ENCODE measurements around the gene OR7G2.
"Not testable (repeated sequence)": the region's sequence is repeated elsewhere in the genome, so short reads cannot be mapped to it uniquely, and the experiment has no call there.

OR7G2 gene

DNA sequence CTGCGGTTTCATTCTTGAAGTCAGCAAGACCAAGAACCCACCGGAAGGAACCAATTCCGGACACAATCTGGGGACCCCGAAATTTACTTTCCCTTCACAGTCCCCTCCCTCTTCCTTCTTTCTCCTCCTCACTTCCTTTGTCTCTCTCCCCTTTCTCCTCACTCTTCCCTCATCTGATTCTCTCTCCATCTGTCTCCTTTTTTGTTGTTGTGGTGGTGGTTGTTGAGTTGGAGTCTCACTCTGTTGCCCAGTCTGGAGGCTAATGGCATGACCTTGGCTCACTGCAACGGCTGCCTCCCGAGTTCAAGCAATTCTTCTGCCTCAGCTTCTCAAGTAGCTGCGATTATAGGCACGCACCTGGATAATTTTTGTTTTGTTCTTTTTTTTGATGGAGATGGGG, 53.1 kb downstream of the OR7G2 start:
- TF ChIP-seq POLR2AphosphoS5 (IDR thresholded peaks at IDR 0.05; ENCODE audit: low read depth), result no peak
- no peak for TF ChIP-seq GABPA (IDR thresholded peaks at IDR 0.05; ENCODE audit: low read depth)
- TF ChIP-seq, protein P1, sequence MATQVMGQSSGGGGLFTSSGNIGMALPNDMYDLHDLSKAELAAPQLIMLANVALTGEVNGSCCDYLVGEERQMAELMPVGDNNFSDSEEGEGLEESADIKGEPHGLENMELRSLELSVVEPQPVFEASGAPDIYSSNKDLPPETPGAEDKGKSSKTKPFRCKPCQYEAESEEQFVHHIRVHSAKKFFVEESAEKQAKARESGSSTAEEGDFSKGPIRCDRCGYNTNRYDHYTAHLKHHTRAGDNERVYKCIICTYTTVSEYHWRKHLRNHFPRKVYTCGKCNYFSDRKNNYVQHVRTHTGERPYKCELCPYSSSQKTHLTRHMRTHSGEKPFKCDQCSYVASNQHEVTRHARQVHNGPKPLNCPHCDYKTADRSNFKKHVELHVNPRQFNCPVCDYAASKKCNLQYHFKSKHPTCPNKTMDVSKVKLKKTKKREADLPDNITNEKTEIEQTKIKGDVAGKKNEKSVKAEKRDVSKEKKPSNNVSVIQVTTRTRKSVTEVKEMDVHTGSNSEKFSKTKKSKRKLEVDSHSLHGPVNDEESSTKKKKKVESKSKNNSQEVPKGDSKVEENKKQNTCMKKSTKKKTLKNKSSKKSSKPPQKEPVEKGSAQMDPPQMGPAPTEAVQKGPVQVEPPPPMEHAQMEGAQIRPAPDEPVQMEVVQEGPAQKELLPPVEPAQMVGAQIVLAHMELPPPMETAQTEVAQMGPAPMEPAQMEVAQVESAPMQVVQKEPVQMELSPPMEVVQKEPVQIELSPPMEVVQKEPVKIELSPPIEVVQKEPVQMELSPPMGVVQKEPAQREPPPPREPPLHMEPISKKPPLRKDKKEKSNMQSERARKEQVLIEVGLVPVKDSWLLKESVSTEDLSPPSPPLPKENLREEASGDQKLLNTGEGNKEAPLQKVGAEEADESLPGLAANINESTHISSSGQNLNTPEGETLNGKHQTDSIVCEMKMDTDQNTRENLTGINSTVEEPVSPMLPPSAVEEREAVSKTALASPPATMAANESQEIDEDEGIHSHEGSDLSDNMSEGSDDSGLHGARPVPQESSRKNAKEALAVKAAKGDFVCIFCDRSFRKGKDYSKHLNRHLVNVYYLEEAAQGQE (IDR thresholded peaks at IDR 0.05; ENCODE audit: insufficient replicate concordance, low read depth), result no peak
- no peak for TF ChIP-seq SPI1 (IDR thresholded peaks at IDR 0.05; ENCODE audit: borderline replicate concordance, low read depth)
- TF ChIP-seq, protein P2, sequence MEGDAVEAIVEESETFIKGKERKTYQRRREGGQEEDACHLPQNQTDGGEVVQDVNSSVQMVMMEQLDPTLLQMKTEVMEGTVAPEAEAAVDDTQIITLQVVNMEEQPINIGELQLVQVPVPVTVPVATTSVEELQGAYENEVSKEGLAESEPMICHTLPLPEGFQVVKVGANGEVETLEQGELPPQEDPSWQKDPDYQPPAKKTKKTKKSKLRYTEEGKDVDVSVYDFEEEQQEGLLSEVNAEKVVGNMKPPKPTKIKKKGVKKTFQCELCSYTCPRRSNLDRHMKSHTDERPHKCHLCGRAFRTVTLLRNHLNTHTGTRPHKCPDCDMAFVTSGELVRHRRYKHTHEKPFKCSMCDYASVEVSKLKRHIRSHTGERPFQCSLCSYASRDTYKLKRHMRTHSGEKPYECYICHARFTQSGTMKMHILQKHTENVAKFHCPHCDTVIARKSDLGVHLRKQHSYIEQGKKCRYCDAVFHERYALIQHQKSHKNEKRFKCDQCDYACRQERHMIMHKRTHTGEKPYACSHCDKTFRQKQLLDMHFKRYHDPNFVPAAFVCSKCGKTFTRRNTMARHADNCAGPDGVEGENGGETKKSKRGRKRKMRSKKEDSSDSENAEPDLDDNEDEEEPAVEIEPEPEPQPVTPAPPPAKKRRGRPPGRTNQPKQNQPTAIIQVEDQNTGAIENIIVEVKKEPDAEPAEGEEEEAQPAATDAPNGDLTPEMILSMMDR (IDR thresholded peaks at IDR 0.05; ENCODE audit: insufficient read depth, low read length), result no peak
- Histone ChIP-seq H3K27me3 (ENCODE audit: insufficient read depth, poor library complexity, severe bottlenecking) (no peaks in the 10 kb centered on the region), H3K27ac (replicated peaks) (no peak overlapping the region), H3K4me3 (replicated peaks; ENCODE audit: insufficient read depth, low read length) (no peak overlapping the region)
- DNase-seq (ENCODE audit: low read depth in 1 of 2, low spot score in 1 of 2), result no peak

DNA sequence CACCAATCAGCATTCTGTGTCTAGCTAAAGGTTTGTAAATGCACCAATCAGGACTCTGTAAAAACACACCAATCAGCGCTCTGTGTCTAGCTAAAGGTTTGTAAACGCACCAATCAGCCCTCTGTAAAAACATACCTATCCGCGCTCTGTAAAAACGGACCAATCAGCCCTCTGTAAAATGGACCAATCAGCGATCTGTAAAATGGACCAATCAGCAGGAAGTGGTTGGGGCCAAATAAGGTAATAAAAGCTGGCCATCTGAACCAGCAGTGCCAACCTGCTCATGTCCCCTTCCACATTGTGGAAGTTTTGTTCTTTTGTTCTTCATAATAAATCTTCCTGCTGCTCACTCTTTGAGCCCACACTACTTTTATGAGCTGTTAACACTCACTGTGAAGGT, 53.6 kb downstream of the OR7G2 start:
- not testable (repeated sequence) for H3K27ac ChIP-seq (replicated peaks); DNase-seq (ENCODE audit: low read depth in 1 of 2, low spot score in 1 of 2); H3K4me3 ChIP-seq (replicated peaks; ENCODE audit: insufficient read depth, low read length); H3K27me3 ChIP-seq (ENCODE audit: insufficient read depth, poor library complexity, severe bottlenecking)

DNA sequence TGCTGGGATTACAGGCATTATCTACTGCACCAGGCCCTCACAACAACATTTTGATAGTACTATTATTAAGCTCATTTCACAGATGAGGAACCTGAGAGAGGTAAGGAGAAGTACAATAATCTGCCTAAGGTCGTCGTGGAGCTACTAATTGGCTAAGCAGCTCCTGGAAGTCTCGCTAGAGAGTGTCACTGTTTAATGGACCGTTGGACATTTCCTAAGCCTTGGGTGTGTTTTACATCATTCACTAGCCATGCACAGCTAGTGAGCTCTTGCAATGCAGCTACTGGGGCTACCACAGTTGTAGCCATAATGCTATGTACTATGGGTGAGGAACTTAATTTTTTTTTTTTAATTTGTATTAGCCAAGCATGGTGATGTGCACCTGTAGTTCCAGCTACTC, 54.4 kb downstream of the OR7G2 start:
- Histone ChIP-seq H3K4me3 (replicated peaks; ENCODE audit: insufficient read depth, low read length) (no peak overlapping the region), H3K27me3 (ENCODE audit: insufficient read depth, poor library complexity, severe bottlenecking) (no peaks in the 10 kb centered on the region), H3K27ac (replicated peaks) (no peak overlapping the region)
- no peak for DNase-seq (ENCODE audit: low read depth in 1 of 2, low spot score in 1 of 2)
- TF ChIP-seq, protein P2 (IDR thresholded peaks at IDR 0.05; ENCODE audit: insufficient read depth, low read length), result no peak
- TF ChIP-seq, protein P1 (IDR thresholded peaks at IDR 0.05; ENCODE audit: insufficient replicate concordance, low read depth), result no peak
- TF ChIP-seq SPI1 (IDR thresholded peaks at IDR 0.05; ENCODE audit: borderline replicate concordance, low read depth), result no peak
- no peak for TF ChIP-seq POLR2AphosphoS5 (IDR thresholded peaks at IDR 0.05; ENCODE audit: low read depth)
- no peak for TF ChIP-seq GABPA (IDR thresholded peaks at IDR 0.05; ENCODE audit: low read depth)
